Stimulated activated CD4-positive, alpha-beta T cell treated with anti-CD3 and anti-CD28 coated beads, TNF-alpha, amount 100 ng/mL, for 24 hours (primary cell): Measurements from ENCODE around the gene CCNT2.
"Not testable (repeated sequence)": the region's sequence is repeated elsewhere in the genome, so short reads cannot be mapped to it uniquely, and the experiment has no call there.

ENCODE experiments used
- DNase-seq, 3 experiments: peaks; one replicate each; pipeline ENCODE4 v3.0.0-alpha.2; 2020; ENCODE audit warnings: low read depth in 3 of 3

The CCNT2 gene

GRCh38 chr2:134919341-134920210, 954 bp downstream of the CCNT2 start:
- DNase-seq, result peak; percentile 13 to 50 (median 21)

GRCh38 chr2:134924912-134925311, 6.3 kb downstream of the CCNT2 start:
- no peak for DNase-seq

GRCh38 chr2:134926231-134926931, 7.8 kb downstream of the CCNT2 start:
- no peak for DNase-seq

GRCh38 chr2:134927195-134927594, 8.6 kb downstream of the CCNT2 start:
- no peak for DNase-seq

- no peak for DNase-seq
Measured at GRCh38 chr2:134932864-134933526, 14.4 kb downstream of the CCNT2 start.

GRCh38 chr2:134933732-134934131, 15.1 kb downstream of the CCNT2 start:
- no peak for DNase-seq

GRCh38 chr2:134934150-134934549, 15.5 kb downstream of the CCNT2 start:
- no peak for DNase-seq

GRCh38 chr2:134934641-134935040, 16.0 kb downstream of the CCNT2 start:
- no peak for DNase-seq

- DNase-seq, result no peak
Measured at GRCh38 chr2:134936691-134937090, 18.1 kb downstream of the CCNT2 start.

- no peak for DNase-seq
Measured at GRCh38 chr2:134943540-134943939, 24.9 kb downstream of the CCNT2 start.

GRCh38 chr2:134944975-134945374, 26.4 kb downstream of the CCNT2 start:
- no peak for DNase-seq

GRCh38 chr2:134946073-134946472, 27.5 kb downstream of the CCNT2 start:
- DNase-seq, result no peak

GRCh38 chr2:134949981-134950708, 31.5 kb downstream of the CCNT2 start:
- no peak for DNase-seq

GRCh38 chr2:134950886-134951285, 32.3 kb downstream of the CCNT2 start:
- DNase-seq, result no peak

- DNase-seq, result no peak
Measured at GRCh38 chr2:134952608-134953007, 34.0 kb downstream of the CCNT2 start.

GRCh38 chr2:134954065-134954464, 35.4 kb downstream of the CCNT2 start:
- no peak for DNase-seq

- DNase-seq, result no peak
Measured at GRCh38 chr2:134955744-134956143, 37.1 kb downstream of the CCNT2 start.

GRCh38 chr2:134957477-134957876, 38.9 kb downstream of the CCNT2 start:
- DNase-seq, result no peak

- not testable (repeated sequence) for DNase-seq
Measured at GRCh38 chr2:134967166-134967565, 48.5 kb downstream of the CCNT2 start.

GRCh38 chr2:134973241-134974138, 54.9 kb downstream of the CCNT2 start:
- DNase-seq, result no peak
